ENCODE results near the gene TMPRSS6.
A peak's percentile ranks its signal among the peaks of the same experiment; 100 is the strongest.

TMPRSS6 gene

GRCh38 chr22:37048133-37048532 is 61.4 kb downstream of the TMPRSS6 start:
- no peak for DNase-seq
- Histone ChIP-seq H3K27ac (peak overlapping the region; percentile 84), H3K36me3 (peaks cover under 1% of the 10 kb centered on the region), H3K4me3 (ENCODE audit: low read depth, low read length) (no peak overlapping the region), H3K9me3 (ENCODE audit: severe bottlenecking) (no peaks in the 10 kb centered on the region), H3K27me3 (ENCODE audit: insufficient read depth, low read depth, severe bottlenecking) (no peaks in the 10 kb centered on the region)
- no peak for TF ChIP-seq CTCF (IDR thresholded peaks at IDR 0.05; ENCODE audit: low read depth, low read length)

GRCh38 chr22:37047006-37047405 is 62.5 kb downstream of the TMPRSS6 start:
- Histone ChIP-seq H3K36me3 (no peaks in the 10 kb centered on the region), H3K9me3 (ENCODE audit: severe bottlenecking) (no peaks in the 10 kb centered on the region), H3K4me3 (ENCODE audit: low read depth, low read length) (no peak overlapping the region), H3K27ac (peak overlapping the region; percentile 84), H3K27me3 (ENCODE audit: insufficient read depth, low read depth, severe bottlenecking) (no peaks in the 10 kb centered on the region)
- TF ChIP-seq CTCF (IDR thresholded peaks at IDR 0.05; ENCODE audit: low read depth, low read length): no peak
- peak; percentile 86 for DNase-seq

- H3K36me3 ChIP-seq: no peaks in the 10 kb centered on the region
- no peaks in the 10 kb centered on the region for H3K27me3 ChIP-seq (ENCODE audit: insufficient read depth, low read depth, severe bottlenecking)
- no peaks in the 10 kb centered on the region for H3K9me3 ChIP-seq (ENCODE audit: severe bottlenecking)
- H3K4me3 ChIP-seq (ENCODE audit: low read depth, low read length): no peak overlapping the region
- DNase-seq: no peak
- peak overlapping the region; percentile 84 for H3K27ac ChIP-seq
- no peak for TF ChIP-seq CTCF (IDR thresholded peaks at IDR 0.05; ENCODE audit: low read depth, low read length)
Observed at GRCh38 chr22:37046589-37046988, 62.9 kb downstream of the TMPRSS6 start.

- no peak for DNase-seq
- TF ChIP-seq CTCF (IDR thresholded peaks at IDR 0.05; ENCODE audit: low read depth, low read length): peak; percentile 76
- no peaks in the 10 kb centered on the region for H3K27me3 ChIP-seq (ENCODE audit: insufficient read depth, low read depth, severe bottlenecking)
- H3K27ac ChIP-seq: peak overlapping the region; percentile 84
- no peak overlapping the region for H3K4me3 ChIP-seq (ENCODE audit: low read depth, low read length)
- H3K9me3 ChIP-seq (ENCODE audit: severe bottlenecking): no peaks in the 10 kb centered on the region
- no peaks in the 10 kb centered on the region for H3K36me3 ChIP-seq
Observed at GRCh38 chr22:37045958-37046357, 63.6 kb downstream of the TMPRSS6 start.

- TF ChIP-seq CTCF (IDR thresholded peaks at IDR 0.05; ENCODE audit: low read depth, low read length): no peak
- DNase-seq: no peak
- no peaks in the 10 kb centered on the region for H3K27me3 ChIP-seq (ENCODE audit: insufficient read depth, low read depth, severe bottlenecking)
- no peaks in the 10 kb centered on the region for H3K36me3 ChIP-seq
- H3K9me3 ChIP-seq (ENCODE audit: severe bottlenecking): no peaks in the 10 kb centered on the region
- no peak overlapping the region; the same call in 1 of the 2 replicates for H3K27ac ChIP-seq
- H3K4me3 ChIP-seq (ENCODE audit: low read depth, low read length): no peak overlapping the region
Observed at GRCh38 chr22:37044634-37045625, 64.6 kb downstream of the TMPRSS6 start.

All from WERI-Rb-1 (cell line).